Measurements from ENCODE around the gene RTN1.

- TF ChIP-seq EZH2 (IDR thresholded peaks at IDR 0.05; ENCODE audit: low read depth, unreplicated experiment) (no peak), CTCF (conservative IDR thresholded peaks at IDR 0.05; ENCODE audit: low read depth in 2 of 2) (no peak), ZNF114 (CRISPR knock-in tag; IDR thresholded peaks at IDR 0.05) (no peak), POLR2AphosphoS5 (IDR thresholded peaks at IDR 0.05; ENCODE audit: low read depth) (no peak), EZH2phosphoT487 (IDR thresholded peaks at IDR 0.05; ENCODE audit: unreplicated experiment) (no peak), ETS1 (IDR thresholded peaks at IDR 0.05) (no peak), STAT1 (IDR thresholded peaks at IDR 0.05; ENCODE audit: unreplicated experiment) (no peak), CREB1 (CRISPR knock-in tag; IDR thresholded peaks at IDR 0.05; ENCODE audit: low read depth) (no peak), JUNB (IDR thresholded peaks at IDR 0.05; ENCODE audit: unreplicated experiment) (no peak), REST (IDR thresholded peaks at IDR 0.05; ENCODE audit: unreplicated experiment) (no peak), NANOG (IDR thresholded peaks at IDR 0.05; ENCODE audit: borderline replicate concordance) (no peak), ZNF331 (CRISPR knock-in tag; IDR thresholded peaks at IDR 0.05; ENCODE audit: low read depth) (no peak), ZNF462 (CRISPR knock-in tag; IDR thresholded peaks at IDR 0.05) (no peak)
Measured at GRCh38 chr14:59638885-59639284, 231.7 kb downstream of the RTN1 start.
